Frontal cortex (tissue), 4 donors: ENCODE data around the gene PPP6R2. TPM values are rescaled to one million over a fixed set of nuclear protein-coding genes. Genes with fewer than 3 reads are reported as not detected.

ENCODE experiments used
- DNase-seq, 2 donors: peaks; one replicate each; pipeline ENCODE4 v3.0.0; 2012; ENCODE audit warnings: low spot score in 2 of 2
- FAIRE-seq: peaks from 2 replicates; lab custom pipeline; 2012; peaks lifted over from hg19 to GRCh38; lab: Jason Lieb, UNC
- total RNA-seq: library from RNA; depleted of rRNA; stranded (reverse); fragments of >200 nt; gene quantifications from one replicate; pipeline ENCODE4 v1.2.3, GENCODE V29; 2014
- donor health status: control.
- donor health status: control.
- donor health status: control.

PPP6R2 gene
- total RNA-seq, 1 donor from 2014 or later: 62.4 TPM

DNA sequence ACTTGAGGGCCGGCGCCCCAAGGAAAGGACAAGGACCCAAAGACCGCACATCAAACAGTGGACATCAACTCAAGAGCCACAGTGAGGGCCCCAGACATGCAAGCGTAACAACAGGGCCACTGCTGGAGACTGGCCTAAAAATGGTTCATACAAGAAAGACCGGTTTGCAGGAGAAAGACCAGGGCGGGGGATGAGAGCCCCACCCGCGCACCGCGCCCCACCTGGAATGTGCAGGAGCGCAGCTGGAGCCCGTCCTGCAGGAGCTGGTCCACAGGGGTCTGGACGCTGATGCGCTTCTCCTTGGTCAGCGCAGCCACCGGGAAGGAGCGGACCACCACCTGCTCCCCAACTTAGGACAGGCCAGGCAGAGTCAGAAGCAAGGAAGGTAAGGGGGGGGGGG is 117.8 kb downstream of the PPP6R2 start:
- no peak for FAIRE-seq
- DNase-seq: no peak

DNA sequence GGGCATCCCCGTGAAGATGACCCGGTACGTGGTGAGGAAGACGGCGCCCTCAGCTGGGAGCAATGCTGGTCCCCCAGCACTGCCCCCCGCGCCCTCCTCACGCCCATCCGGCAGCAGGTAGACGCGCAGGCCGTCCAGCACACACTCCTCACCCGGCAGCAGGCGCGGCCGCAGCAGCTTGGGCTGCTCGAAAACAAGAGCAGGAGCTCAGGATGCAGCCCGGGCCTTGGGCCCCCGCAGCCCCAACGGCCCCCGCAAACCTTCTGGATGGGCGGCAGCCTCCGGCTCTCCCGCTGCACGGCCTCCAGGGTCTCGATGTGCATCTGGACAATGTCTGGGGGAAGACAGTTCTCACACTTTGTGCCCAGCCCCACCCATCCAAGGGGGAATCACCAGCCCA is 118.4 kb downstream of the PPP6R2 start:
- FAIRE-seq (no peak), DNase-seq (no peak)

GRCh38 chr22:50461979-50462540 is 118.9 kb downstream of the PPP6R2 start:
- no peak for DNase-seq
- FAIRE-seq: no peak

DNA sequence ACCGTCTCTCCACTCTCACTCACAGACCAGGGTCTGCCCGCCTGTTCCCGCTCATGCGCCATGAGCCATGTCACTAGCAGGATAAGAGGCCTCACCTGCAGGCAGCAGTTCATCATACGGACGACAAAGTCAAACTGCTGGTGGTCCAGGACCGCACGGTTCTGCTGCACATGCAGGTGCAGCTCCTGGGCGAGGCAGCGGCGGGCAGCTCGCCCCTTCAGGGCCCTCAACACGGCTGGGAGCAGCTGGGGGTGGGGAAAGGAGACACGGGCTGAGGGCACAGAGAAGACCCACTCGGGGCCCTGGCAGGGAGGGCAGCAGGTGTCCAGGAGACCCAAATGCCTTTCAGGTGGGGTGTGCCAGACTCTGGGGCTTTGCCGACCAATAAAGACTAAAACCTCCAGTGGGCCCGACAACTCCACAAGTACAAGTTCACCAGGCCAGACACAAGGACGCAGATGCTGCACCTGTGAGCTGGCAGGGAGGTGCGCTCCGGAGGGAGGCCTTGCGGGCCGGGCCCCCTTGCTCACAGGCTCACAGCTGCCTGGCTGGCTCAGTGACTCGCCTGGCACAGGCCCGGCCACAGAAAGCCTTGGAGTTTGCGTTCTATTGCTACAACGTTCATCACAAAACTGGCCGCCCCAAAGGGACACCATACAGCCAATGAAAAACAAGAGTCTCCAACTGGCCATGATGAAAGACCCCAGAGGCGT is 120.2 kb downstream of the PPP6R2 start:
- FAIRE-seq (no peak), DNase-seq (no peak)

DNA sequence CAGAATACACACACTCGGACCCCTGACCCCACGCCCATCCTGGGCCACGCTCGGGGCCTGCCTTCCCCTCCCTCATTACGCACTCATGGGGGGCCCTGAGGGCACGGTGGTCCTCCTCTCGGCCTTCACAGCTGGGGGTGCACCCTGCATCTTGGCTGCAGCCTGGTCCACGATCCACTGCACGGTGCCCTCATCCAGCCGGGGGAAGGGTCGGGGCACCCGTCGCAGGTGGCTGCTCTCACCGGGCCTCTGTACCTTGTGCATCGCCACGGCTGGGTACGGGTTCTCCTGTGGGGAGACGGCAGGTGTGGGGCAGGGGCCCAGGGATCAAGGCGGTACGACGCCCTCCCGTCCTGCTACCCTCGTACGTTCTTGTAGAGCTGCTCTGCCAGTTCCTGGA is 121.3 kb downstream of the PPP6R2 start:
- DNase-seq (no peak), FAIRE-seq (no peak)

DNA sequence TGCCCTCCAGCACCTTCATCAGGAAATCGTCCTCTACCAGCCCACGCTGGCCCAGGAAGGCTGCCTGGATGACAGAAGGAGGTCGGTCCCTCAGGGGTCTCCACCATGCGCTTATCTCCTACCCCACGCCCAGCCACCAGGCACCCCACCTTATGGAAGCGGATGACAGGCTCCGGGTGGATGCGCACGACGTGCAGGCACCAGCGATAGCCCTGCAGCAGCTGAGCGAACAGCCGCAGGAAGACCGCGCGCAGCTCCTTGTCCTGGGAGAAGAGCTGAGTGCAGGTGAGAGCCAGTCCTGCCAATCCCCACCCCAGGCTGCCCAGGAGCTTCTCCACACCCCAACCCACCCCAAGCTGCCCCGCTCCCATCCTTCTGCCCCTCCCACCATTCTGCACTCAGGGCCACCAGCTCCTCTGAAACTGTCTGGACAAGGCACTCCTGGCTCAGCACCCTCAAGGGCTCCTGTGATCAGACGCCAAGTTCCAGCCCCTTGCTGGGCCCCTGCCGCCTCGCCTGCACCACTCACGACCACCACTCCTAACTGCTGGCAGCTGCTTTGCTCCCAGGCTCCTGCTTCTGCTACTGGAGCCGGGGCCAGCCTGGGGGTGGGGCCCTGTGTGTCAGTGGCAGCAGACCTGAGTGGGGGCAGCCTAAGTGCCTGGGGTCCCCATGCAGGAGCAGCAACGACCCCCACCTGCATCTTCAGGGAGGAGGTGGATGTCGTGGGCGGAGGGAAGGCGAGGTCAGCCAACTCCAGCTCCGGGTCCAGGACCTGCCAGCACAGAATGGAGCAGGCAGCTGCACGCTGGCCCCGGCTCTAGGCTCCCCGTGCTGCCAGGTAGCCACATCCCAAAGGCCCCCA is 122.2 kb downstream of the PPP6R2 start:
- no peak for FAIRE-seq
- no peak for DNase-seq

DNA sequence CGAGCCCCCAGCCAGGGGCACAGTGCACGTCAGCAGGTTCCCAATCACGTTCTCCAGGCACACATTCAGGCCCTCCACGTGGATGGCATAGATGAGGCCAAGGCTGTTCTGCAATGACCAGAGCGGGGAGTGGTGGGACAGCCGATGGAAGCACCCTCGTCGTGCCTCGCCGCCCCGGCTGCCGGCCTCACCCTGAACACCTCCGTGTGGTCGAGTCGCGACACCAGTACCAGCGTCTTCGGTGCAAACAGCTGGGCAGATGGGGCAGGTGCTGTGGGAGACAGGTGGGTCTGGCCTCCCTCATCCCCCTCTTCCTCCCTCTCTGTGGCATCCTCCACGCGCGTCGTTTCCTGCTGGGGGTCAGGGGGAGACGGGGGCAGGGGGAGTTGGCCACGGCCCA is 124.2 kb downstream of the PPP6R2 start:
- DNase-seq (no peak), FAIRE-seq (no peak)

- FAIRE-seq: no peak
- no peak for DNase-seq
Observed at GRCh38 chr22:50467773-50468440, 124.8 kb downstream of the PPP6R2 start.

- no peak for FAIRE-seq
Observed at GRCh38 chr22:50468626-50469025, 125.5 kb downstream of the PPP6R2 start.

DNA sequence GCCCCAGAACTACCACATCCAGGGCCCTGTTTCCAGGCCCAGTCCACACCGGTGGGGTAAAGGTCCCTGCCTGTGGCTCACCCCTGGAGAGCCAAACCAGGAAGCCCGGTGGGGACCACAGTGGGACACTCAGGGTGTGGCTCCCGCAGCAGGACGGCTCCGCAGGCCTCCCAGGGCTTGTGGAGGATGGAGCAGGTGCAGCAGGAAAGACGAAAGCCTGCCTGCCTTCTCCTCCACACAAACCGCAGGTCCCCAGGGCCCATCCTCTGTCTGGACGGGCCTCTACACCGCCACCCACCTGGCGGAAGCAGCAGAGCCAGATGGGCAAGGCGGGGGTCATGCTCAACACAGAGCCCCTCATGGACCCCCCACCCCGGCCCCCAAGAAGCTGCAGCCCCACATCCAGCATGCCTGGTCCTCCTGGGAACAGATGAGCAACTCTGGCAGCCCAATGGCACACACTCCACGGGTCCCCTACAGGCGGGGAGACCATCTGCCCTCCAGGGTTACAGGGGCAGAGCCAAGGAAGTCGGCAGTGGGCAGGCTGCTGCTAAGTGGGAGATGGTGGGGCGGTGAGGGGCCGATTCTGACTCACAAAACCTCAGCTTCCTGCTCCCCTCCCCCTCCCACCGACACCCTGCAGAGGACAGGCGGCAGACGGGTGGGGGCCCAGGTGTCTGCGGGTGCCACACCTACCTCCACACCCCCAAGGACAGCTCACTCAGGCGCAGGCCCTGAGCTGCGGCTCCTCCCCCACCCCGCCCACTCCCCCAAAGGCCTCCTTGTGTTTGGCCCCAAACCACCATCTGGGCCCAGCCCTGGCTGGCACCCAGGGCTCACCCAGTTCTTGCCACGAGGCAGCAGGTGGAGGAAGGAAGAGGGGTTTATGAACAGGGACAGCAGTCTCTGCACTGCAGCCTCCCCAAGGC is 126.5 kb downstream of the PPP6R2 start:
- DNase-seq: peak in 1 of 2 donors; percentile 60
- FAIRE-seq: no peak

More at GRCh38 chr22:50468626-50469025, 125.5 kb downstream of the PPP6R2 start:
- no peak for DNase-seq

GRCh38 chr22:50470491-50470890 is 127.4 kb downstream of the PPP6R2 start:
- DNase-seq (no peak), FAIRE-seq (no peak)

GRCh38 chr22:50471197-50471847 is 128.2 kb downstream of the PPP6R2 start:
- FAIRE-seq (no peak), DNase-seq (peak; percentile 70 to 79)

- no peak for DNase-seq
Observed at GRCh38 chr22:50471962-50472361, 128.8 kb downstream of the PPP6R2 start.

DNA sequence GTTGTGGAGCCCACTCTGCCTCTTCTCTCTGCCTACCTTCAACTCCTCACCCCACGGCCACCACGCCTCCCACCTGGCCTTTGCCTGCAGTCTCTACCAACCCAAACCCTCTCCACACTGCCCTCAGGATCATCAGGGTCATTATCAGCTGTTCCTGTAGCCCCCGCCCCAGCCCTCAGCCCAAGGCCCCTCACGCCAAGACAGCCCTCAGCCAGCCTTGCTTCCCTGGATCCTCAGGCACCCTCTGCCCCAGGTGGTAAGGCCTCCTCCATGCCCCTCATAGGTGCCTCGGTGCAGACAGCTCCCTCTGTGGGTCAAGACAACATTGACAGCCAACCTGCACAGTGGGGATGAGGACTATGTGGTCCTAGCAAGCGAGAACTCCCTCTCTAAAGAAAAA is 130.0 kb downstream of the PPP6R2 start:
- FAIRE-seq: no peak
- DNase-seq: no peak

More at GRCh38 chr22:50471962-50472361, 128.8 kb downstream of the PPP6R2 start:
- FAIRE-seq: no peak

GRCh38 chr22:50473855-50474671 is 130.9 kb downstream of the PPP6R2 start:
- DNase-seq: peak in 1 of 2 donors; percentile 68
- FAIRE-seq: no peak

GRCh38 chr22:50474710-50475651 is 131.9 kb downstream of the PPP6R2 start, which contains the start of gene SBF1:
SBF1 (minus strand) TSS chr22:50475035; CDS start chr22:50474840, 195 bp downstream.
- no peak for FAIRE-seq
- peak; percentile 100 for DNase-seq

DNA sequence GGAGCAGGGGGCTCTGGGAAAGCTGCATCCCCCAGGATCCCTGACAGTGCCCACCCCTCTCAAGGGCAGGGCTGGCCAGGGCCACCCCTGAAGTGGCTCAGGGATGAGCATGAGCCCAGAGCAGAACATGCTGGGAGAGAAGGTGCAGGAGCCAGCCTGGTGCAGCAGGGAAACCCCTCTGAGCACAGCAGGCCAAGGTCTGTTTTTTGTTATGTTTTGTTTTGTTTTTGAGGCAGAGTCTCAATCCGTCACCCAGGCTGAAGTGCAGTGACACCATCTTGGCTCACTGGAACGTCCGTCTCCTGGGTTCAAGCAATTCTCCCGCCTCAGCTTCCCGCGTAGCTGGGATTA is 132.5 kb downstream of the PPP6R2 start:
- DNase-seq: no peak
- no peak for FAIRE-seq
